NCI-H1417 treated with DMSO at 0.1 percent for 48 hours (cell line): ENCODE results near the gene TMEM164.
A peak's percentile ranks its signal among the peaks of the same experiment; 100 is the strongest.

Experiments
- DNase-seq: peaks from one replicate; lab custom pipeline; 2025; lab: John Stamatoyannopoulos, UW

TMEM164 gene

DNA sequence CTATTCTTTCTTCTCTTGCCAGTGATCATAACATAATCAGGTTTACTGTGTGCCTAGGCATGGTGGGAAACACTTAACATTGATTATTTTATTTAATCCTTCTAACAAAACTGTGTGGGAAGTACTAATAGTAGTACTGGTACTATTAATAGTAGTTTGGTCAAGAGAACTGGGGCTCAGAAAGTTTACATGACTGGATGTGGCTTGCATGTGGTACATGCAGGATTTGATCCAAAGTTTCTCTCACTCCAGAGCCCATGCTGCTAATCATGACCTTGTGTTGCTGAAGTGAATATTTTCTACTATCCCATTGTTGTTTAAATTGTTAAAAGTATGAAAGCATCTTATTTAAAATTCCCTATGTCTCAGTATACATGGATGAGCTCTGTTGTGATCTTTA, 78.4 kb downstream of the TMEM164 start:
- DNase-seq = no peak

DNA sequence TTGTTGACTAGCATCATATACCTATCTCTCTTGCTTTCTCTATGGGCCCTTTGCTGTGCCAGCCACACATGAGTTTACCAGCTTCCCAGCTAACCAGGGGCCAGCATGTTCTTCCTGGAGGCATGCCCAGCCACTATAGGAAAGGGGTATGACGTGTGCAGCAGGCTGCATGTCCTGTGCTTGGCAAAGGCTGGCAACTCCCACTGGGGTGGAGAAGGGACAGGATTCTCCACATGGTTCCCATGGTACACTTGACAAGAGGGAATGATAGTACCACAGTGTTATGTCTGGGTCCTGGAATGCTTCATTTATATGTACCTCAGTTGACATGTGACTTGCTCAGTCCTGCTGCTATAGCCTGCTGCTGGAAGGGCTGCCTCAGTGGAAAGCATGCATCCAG, 78.8 kb downstream of the TMEM164 start:
- DNase-seq = no peak

DNA sequence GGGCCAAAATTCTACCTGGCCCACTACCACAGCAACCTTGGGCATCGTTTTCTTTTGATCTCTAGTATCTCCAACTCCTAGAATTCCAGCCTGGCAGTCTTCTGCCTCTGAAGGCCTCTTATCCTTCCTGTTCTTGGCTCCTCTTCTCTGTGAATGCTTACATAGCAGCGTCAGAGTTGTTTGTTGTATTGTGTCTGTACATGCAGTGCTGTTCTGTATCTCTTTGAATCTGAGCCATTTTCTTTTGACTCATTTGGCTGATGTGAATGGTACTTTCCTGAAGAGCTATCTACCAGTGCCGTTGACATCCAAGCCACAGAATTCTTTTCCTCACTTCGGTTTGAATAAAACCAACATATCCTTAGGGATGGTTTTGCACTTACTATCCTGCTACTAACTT, 79.2 kb downstream of the TMEM164 start:
- DNase-seq = no peak

DNA sequence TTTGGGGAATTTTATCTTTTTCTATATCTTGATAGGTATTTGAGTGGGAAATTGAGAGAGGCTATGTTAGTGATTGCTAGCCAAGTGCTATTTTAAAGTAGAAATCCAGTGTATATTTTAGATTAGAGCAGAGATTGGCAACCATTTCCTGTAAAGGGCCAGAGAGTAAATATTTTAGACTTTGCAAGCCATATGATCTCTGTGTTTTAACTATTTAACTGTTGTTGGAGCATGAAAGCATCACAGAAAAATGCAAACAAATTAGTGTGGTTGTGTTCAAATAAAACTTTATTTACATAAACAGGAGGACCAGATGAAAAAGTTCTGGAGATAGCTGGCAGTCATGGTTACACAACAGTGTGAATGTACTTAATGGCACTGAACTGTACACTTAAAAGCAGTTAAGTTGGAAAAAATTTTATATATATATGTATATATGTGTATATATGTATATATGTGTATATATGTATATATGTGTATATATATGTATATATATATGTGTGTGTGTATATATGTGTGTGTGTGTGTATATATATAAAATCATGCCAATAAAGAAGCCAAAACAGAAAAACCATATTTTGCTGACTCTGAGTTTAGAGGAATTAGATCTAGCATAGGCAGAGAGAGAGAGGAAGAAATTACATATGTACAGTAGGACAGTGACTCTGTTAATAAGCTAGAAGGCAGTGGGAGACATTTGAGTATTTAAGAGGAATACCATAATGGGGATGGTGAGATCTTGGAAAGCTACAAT, 83.4 kb downstream of the TMEM164 start:
- DNase-seq = no peak

DNA sequence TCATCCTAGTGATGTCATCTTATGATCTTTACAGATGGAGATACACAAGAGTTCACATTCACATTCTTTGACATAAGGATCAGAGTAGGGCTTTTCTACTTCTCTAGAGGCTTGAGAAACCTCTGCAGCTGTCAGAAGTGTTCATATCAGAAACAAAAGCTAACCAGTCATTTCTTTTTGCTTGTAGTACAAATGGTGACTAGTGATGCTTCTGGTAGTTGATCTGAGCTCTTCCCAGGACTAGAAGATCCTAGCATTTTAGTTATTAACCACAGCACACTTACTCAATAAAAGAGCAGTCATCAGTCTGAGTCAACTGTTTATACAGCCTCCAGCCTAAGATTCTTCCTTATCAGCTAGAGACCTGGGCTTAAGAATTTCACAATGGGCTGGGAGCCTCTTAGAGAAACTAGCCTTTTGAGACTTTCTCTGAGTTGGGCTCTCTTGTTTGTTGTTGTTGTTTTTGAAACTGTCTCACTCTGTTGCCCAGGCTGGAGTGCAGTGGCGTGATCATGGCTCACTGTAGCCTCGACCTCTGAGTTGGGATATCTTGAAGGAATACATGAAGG, 84.1 kb downstream of the TMEM164 start:
- DNase-seq = no peak

DNA sequence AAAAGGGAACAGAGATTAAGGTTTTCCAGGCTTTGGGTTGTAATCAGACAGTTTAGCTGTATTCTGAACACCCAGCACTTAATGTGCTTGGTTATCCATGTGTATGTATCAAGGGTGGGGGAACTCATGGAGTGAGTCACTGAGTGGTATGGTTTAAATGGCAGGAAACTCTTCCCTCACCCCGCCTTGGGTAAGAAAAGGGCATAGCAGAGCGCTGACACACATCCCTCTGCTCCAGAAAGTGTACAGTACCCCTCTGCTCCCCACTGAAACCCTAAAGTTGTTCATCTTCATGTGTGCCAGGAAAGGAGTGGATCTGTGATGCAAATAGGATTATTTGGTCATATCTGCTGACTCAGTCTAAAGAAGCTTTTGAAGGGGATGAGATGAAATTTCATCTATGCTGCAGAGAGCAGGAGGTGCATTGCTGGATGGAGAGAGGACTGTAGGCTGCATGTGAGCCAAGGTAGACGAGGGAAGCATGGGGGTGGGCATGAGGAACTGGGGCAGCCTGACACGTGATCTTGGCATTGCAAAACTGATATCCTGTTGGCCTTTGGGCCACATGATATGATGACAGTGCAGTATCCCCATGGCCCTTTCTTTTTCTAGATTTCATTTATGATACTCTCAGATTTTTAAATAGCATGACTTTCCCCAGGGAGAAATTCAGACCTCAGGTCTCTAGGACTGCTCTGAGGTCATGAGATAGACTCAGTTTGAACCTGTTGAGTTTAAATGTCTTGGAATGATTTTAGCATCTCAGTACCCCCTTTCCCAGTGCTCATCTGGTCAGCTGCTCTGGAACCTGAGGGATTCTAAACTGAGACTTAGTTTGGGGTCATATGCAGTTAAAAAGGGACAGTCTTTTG, 84.8 kb downstream of the TMEM164 start:
- DNase-seq = no peak

DNA sequence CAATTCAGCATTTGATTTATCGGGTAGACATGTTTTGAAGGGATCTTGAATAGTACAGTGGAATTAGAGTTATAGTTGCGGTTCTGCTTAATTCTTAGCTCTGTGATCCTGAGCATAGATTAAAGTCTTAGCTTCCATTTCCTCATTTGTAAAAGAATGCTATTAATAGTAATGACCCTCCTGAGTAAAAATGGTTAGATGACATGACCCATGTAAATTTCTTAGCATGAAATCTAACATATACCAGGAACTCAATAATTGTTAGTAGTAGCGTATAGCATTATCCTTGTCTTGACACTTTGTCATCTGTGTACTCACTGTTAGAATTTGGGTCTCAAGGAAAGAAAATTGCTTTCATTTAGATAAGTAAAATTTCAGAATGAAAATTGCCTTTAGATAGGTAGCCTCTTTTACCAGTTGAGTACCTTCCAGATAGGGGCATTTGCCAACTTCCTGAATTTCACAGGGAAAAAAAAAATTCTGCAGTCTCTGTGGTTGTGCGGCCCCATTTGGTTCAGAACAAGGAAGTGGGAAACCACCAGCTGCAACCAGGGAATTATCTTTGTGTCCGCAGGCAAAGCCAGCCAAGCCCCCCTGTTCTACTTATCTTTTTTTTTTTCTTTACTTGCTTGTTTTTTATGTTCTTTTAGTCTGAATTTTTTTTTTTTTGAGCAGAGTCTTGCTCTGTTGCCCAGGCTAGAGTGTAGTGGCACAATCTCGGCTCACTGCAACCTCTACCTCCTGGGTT, 86.9 kb downstream of the TMEM164 start:
- DNase-seq = no peak

DNA sequence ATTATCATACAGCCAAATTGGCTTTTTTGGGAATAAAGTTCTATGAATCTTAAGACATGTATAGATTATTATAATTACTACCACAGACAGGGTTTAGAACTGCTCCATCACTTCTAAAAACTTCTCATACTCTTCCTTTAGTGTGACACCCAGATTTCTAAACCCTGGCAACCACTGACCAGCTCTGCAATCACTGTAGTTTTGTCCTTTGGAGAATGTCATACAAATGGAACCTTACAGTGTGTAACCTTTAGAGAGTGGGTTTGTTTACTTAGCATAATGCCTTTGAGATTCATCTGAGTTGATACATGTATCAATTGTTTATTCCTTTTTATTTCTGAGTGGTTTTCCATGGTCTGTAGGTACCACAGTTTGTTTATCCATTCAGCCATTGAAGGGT, 95.0 kb downstream of the TMEM164 start:
- DNase-seq = no peak

DNA sequence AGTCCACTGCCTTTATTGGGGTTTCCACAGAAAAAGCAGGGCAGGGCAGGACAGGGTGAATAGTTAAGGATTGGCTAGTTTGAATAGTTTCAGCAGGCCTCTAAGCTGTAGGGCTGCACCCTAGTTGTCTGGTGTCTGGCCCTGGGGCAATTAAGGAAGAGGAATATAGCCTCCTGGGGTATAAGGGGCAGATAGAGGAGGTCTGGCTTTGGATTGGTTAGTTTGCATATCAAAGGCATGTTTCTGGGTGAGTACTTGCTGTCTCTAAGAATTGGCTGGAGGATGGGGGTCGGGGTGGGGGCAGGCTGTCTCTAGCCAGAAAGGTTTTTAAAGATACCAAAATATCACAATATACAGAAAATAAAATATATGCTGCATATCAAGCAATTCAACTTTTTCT, 100.4 kb downstream of the TMEM164 start:
- no peak for DNase-seq

DNA sequence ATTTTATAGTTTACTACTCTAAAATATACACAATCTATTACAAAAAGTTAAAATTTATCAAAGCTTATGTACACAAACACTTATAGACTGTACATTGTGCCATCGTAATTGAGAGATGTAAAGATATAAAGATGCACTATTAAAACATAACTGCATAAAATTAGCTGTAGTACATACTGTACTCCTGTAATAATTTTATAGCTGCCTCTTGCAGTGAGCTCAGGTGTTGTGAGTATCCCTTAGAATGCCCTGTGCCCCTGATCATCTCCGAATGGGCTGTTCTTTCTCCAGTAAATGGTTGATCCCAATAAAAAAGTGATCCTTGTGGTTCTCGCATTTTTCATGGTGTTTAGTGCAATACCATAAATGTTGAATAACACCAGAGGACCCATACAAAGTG, 101.2 kb downstream of the TMEM164 start:
- DNase-seq = no peak

DNA sequence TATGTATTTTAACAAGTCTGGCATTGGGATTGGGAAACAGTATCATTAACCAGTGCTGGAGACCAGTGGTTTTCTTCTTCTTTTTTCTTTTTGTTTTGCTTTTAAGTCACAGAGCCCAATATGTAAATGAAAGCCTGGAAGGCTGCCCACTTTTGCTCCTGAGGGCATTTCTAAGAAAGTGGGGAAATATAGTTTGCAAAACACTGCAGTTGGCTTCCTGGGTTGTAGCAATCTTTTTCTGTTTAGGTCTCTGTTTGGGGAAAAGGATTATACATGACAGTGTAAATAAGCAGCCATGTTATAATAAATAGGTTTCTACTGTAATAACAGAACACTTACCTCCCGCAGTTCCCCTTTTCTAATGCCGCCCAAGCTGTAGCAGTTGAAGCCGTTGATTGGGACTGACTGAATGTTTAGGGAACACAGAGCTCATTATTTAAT, 105.5 kb downstream of the TMEM164 start:
- DNase-seq = peak; percentile 25

DNA sequence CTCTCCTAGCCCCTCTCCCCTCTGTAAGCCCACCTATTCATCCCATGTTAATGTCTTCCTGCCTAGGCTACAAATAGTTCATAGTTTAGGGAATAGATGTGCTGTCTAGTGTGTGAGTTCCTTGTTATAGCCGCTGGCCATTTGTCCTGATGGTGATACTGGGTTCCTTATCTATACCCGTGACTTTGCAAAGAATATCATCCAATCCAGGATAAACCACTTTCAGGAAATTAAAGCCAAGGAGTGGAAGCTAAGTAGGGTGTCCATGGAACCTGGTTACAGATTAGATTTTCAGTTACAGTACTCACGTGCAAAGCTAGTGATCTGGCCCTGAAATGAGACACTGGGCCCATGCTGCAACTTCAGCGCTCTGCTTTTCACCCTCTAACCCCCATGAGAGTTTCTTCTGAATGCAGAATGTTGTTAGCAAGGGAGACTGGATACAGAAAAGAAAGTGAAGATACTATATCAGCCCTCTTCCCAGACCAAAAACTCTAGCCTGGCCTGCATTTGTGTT, 111.4 kb downstream of the TMEM164 start:
- DNase-seq = no peak

DNA sequence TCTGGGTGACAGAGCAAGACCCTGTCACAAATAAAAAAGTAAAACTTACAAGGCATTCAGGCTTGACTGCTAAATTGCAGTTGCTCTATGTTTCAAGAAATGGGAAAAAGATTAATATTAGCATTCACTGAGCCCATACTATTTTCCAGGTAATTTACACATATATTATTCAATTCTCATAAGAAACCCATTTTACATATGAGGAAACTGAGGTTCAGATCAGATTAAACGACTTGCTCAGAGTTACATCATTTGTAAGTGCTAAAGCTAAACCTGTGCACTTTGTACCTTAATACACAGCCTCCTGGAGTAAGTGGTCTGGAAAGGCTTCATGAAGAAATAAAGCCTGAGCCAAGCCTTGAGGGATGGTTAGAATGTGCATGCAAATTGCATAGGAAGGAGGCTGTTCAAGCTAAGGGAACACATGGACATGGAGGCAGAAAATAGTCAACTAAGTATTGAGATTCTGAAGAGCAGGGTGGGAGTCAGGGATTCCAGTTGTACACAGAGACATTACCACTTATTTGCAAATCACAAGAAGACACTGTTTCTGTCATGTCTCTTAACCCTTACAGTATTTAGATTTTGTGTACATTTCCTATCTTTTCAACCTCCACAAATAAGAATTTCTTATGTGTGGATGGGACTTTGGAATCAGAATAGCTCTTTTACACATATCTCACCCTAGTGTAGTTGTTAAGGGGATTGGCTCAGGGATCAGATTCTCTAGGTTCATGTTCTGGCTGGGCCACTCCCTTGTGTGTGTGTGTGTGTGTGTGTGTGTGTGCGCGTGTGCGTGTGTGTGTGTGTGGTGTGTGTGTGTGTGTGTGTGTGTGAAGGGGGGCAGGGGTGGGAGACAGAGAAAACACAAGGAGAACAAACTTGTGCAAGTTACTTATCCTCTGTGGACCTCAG, 113.4 kb downstream of the TMEM164 start:
- no peak for DNase-seq

DNA sequence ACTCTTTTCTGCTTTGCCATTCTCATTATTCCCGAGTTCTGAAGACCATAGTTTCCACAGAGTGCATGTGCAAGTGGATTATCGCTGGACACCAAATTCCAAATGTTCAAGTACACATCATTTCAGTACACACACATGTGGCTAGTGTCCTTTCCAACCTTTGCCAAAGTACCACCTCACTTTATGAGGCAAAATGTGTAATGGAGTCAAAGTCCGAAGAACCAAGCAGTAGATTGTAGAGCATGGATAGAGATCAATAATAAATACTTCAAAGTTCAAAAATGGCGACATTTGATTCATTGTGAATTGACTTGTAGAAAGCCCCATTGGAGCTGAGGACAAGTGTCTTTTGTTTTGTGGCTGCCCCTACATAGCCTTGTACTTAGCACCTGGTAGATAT, 115.6 kb downstream of the TMEM164 start:
- DNase-seq = no peak

DNA sequence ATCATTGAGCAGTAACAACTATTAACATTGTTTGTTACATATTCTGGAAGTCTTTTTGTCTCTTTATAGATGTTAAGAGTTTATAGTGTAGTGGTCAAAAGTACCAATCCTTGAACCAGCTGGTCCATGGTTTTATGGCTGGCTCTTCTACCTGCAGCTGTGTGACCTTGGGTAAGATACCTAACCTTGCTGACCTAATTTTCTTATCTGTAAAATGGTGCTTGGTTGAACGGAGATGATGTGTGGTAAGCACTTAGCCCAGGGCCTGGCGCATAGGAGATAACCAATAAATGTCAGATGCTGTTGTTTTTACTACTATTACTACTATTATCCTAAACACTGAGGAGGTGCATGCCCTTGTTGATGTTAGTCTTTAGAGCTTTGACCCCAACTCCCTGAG, 116.6 kb downstream of the TMEM164 start:
- no peak for DNase-seq

DNA sequence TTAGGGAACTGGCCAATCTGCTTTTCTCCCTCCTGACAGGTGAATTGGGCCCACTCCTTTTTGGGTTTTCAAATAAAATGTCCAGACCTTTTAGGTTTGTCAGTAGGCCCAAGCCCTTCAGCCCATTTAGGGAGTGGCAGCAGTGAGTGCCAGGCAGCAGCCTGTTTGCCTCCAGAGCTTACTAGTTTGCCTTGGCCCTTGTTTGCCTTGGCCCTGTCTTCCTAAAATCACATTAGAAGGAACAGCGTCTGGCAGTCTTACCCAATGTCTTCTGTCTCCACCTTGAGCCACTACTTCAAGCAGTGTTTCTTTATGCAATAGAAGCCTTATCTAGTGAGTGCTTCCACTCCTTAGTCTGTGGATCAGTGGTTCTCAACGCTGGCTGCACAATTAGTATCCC, 117.1 kb downstream of the TMEM164 start:
- no peak for DNase-seq

DNA sequence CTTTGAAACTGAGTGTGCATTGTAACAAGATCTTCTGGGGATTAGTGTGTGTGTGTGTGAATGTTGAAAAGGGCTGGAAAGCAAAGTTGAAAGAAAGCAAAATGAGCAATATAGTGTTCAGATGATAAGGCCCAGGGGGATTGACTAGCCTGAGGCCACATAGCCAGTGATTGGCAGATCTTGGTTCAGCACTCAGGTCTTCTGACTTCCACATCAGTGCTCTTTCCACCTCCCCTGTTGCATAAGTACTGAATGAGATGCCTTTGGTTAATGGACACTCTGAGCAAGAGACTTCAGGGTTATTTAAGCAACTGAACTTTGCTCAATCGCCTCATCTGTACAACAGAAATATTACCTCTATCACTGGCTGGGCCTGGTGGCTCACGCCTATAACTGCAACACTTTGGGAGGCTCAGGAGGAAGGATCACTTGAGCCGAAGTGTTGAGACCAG, 120.4 kb downstream of the TMEM164 start:
- no peak for DNase-seq

DNA sequence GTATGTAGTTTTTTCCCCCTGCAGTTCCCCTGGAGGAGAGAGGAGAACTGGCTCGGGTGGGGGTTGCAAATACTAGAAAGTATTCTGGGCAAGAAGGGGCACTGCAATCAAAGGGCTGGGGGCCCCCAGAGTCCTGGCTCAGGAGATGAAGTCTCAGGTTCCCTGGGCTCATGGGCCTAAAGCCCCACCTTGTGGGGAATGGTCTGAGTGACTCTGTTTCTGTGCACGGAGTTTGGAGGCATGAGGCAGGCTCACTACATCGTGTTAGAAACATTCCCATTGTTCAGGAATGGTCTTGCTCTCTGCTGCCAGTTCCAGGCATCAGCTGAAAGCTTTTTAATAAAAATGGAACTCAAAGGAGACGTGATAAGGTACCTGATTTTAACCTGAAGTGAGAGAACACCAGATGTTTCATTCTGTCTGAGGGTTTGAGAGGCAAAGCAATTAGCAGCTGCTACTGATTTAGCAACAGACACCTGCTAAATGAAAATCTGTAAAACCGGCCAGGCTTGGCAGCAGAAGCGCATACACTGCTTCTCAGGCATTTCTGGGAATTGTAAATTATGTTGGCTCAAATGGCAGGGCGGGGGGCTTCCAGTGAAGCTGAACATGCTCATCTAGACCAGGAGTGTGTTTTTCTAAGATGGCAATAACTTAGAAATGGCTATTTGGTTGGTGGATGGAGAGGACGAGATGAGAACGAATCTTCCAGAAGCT, 122.7 kb downstream of the TMEM164 start:
- peak; percentile 14 for DNase-seq

DNA sequence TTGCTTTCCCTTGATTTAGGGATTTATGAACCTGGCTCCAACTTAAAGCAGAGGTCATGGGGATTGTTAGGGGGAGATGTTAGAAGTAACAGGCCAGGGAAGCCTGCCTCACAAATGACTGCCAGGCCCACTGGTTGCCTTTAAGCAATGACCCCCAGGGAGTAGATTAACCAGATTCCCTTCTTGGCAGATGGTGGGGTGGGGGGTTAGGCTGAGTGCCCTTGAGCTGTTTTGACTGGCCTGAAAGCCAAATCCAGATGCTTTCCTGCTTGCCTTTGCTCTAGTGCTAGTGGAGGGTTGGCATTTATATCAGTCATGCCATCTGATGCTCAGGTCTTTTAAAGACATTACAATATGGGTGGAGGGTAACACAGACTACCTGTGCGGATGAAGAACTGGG, 128.1 kb downstream of the TMEM164 start:
- no peak for DNase-seq

DNA sequence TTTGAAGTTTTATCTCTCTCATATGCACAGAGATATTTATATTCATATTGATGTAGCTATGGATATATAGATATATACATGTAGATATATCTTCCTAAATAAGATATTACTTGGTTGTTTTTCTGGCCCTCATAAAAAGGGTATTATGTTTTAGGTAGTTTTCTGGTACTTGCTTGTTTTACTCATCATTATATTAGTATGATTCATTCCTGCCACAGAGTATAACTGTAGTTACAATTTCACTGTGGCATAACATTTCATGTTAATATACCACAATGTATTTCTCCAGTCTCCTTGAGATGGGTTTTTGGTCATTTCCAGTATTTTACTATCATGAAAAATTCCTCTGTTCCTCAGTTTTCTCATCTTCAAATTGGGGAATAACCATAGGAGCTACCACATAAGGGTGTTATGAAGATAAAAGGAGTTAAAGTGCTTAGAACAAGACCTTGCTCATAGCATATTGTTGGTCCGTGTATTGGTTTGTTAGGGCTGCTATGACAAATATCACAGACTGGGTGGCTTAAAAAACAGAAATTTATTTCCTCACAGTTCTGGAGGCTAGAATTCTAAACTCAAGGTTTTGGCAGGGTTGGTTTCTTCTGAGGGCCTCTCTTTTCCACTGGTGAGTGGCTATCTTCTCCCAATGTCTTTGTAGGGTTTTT, 129.7 kb downstream of the TMEM164 start:
- DNase-seq = no peak
